Measurements from ENCODE around the gene PDE3A.

PDE3A gene

GRCh38 chr12:20555015-20555414 is 186.7 kb downstream of the PDE3A start:
- no peaks in the 10 kb centered on the region for H3K9me3 ChIP-seq (ENCODE audit: insufficient read depth, low read depth, low read length)
- H3K36me3 ChIP-seq (ENCODE audit: insufficient read depth, low read length), result no peaks in the 10 kb centered on the region
- H2AFZ ChIP-seq (ENCODE audit: low read length), result no peak overlapping the region
- H3K9ac ChIP-seq (ENCODE audit: low read depth, low read length, poor library complexity, severe bottlenecking), result no peak overlapping the region
- H3K9me2 ChIP-seq (replicated peaks; ENCODE audit: low read depth, low read length), result no peaks in the 10 kb centered on the region
- TF ChIP-seq CTCF (conservative IDR thresholded peaks at IDR 0.05; ENCODE audit: low read length) (no peak), EZH2phosphoT487 (IDR thresholded peaks at IDR 0.05; ENCODE audit: borderline replicate concordance) (no peak)
- H3K79me2 ChIP-seq (ENCODE audit: insufficient read depth, low read length), result no peaks in the 10 kb centered on the region
- no peaks in the 10 kb centered on the region for H3K4me1 ChIP-seq (ENCODE audit: insufficient read depth, low read length, poor library complexity, severe bottlenecking)
- H3F3A ChIP-seq (ENCODE audit: low read depth), result no peaks in the 10 kb centered on the region
- H3K4me3 ChIP-seq (ENCODE audit: low read length, poor library complexity, severe bottlenecking), result no peak overlapping the region
- H3K27me3 ChIP-seq (ENCODE audit: insufficient read depth, low read length, poor library complexity, severe bottlenecking), result no peaks in the 10 kb centered on the region
- no peaks in the 10 kb centered on the region for H4K20me1 ChIP-seq (ENCODE audit: insufficient read depth, low read length, poor library complexity, severe bottlenecking)
- H3K4me2 ChIP-seq (ENCODE audit: low read depth, low read length, poor library complexity, severe bottlenecking), result no peak overlapping the region

- H3K27me3 ChIP-seq (ENCODE audit: insufficient read depth, low read length, poor library complexity, severe bottlenecking), result no peaks in the 10 kb centered on the region
- no peaks in the 10 kb centered on the region for H3K79me2 ChIP-seq (ENCODE audit: insufficient read depth, low read length)
- no peaks in the 10 kb centered on the region for H3K4me1 ChIP-seq (ENCODE audit: insufficient read depth, low read length, poor library complexity, severe bottlenecking)
- H3K9me2 ChIP-seq (replicated peaks; ENCODE audit: low read depth, low read length), result no peaks in the 10 kb centered on the region
- H3K4me2 ChIP-seq (ENCODE audit: low read depth, low read length, poor library complexity, severe bottlenecking), result no peak overlapping the region
- H3K36me3 ChIP-seq (ENCODE audit: insufficient read depth, low read length), result no peaks in the 10 kb centered on the region
- no peaks in the 10 kb centered on the region for H3F3A ChIP-seq (ENCODE audit: low read depth)
- no peaks in the 10 kb centered on the region for H3K9me3 ChIP-seq (ENCODE audit: insufficient read depth, low read depth, low read length)
- no peak overlapping the region for H3K9ac ChIP-seq (ENCODE audit: low read depth, low read length, poor library complexity, severe bottlenecking)
- H3K4me3 ChIP-seq (ENCODE audit: low read length, poor library complexity, severe bottlenecking), result no peak overlapping the region
- no peak for TF ChIP-seq EZH2phosphoT487 (IDR thresholded peaks at IDR 0.05; ENCODE audit: borderline replicate concordance)
- no peak for TF ChIP-seq CTCF (conservative IDR thresholded peaks at IDR 0.05; ENCODE audit: low read length)
- no peak overlapping the region for H2AFZ ChIP-seq (ENCODE audit: low read length)
- no peaks in the 10 kb centered on the region for H4K20me1 ChIP-seq (ENCODE audit: insufficient read depth, low read length, poor library complexity, severe bottlenecking)
Observed at GRCh38 chr12:20555771-20556170, 187.4 kb downstream of the PDE3A start.

DNA sequence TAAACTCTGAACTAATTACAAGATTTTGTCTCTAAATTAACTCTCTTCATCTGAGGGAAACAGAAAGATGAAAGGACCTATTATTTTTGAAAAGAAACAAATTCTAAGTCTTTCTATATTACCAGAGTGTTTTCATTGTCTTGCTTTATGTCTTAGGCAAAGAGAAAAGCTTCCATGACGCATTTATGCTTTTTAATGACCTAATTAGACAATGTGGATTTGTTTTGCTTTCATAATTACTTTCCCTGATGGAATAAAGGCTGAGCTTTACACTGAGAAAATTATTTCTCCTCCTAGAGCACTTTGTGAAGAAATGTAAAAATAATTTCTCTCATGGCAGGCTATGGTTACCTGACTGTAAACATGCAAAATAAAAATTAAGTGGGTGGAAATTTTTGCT is 188.8 kb downstream of the PDE3A start:
- H3K4me3 ChIP-seq (ENCODE audit: low read length, poor library complexity, severe bottlenecking), result no peak overlapping the region
- H3K79me2 ChIP-seq (ENCODE audit: insufficient read depth, low read length), result no peaks in the 10 kb centered on the region
- no peaks in the 10 kb centered on the region for H3K9me3 ChIP-seq (ENCODE audit: insufficient read depth, low read depth, low read length)
- H3K4me1 ChIP-seq (ENCODE audit: insufficient read depth, low read length, poor library complexity, severe bottlenecking), result no peaks in the 10 kb centered on the region
- no peak for TF ChIP-seq EZH2phosphoT487 (IDR thresholded peaks at IDR 0.05; ENCODE audit: borderline replicate concordance)
- TF ChIP-seq CTCF (conservative IDR thresholded peaks at IDR 0.05; ENCODE audit: low read length), result no peak
- H2AFZ ChIP-seq (ENCODE audit: low read length), result no peak overlapping the region
- H3F3A ChIP-seq (ENCODE audit: low read depth), result no peaks in the 10 kb centered on the region
- H3K9ac ChIP-seq (ENCODE audit: low read depth, low read length, poor library complexity, severe bottlenecking), result no peak overlapping the region
- no peaks in the 10 kb centered on the region for H4K20me1 ChIP-seq (ENCODE audit: insufficient read depth, low read length, poor library complexity, severe bottlenecking)
- no peaks in the 10 kb centered on the region for H3K9me2 ChIP-seq (replicated peaks; ENCODE audit: low read depth, low read length)
- no peaks in the 10 kb centered on the region for H3K27me3 ChIP-seq (ENCODE audit: insufficient read depth, low read length, poor library complexity, severe bottlenecking)
- no peaks in the 10 kb centered on the region for H3K36me3 ChIP-seq (ENCODE audit: insufficient read depth, low read length)
- H3K4me2 ChIP-seq (ENCODE audit: low read depth, low read length, poor library complexity, severe bottlenecking), result no peak overlapping the region

All from Loucy (cell line).